ENCODE measurements around the gene SLC25A12.
"Not testable (repeated sequence)": the region's sequence is repeated elsewhere in the genome, so short reads cannot be mapped to it uniquely, and the experiment has no call there.

SLC25A12 gene

GRCh38 chr2:171822525-171823322 is 71.3 kb downstream of the SLC25A12 start:
- DNase-seq = no peak

GRCh38 chr2:171819453-171819852 is 74.6 kb downstream of the SLC25A12 start:
- DNase-seq = no peak

- no peak for DNase-seq
Observed at GRCh38 chr2:171814883-171815282, 79.2 kb downstream of the SLC25A12 start.

DNA sequence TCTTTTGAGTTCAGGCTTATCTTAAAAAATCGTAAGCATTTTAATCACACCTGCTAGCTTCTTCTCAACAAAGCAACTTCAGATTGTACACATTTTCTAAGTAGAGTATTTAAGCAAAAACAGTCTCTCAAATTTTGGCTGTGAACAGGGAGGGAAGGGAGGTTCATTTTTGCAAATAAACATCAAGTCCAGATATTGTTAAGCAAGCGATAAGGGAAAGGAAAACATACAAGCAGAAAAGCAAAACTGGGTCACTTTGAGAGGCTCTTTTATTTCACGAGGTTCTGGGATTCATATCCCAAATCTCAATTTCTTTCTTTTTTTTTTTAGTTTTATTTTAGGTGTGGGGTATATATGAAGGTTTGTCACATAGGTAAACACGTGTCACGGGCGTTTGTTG is 79.9 kb downstream of the SLC25A12 start:
- DNase-seq = no peak

GRCh38 chr2:171813729-171814128 is 80.3 kb downstream of the SLC25A12 start:
- no peak for DNase-seq

DNA sequence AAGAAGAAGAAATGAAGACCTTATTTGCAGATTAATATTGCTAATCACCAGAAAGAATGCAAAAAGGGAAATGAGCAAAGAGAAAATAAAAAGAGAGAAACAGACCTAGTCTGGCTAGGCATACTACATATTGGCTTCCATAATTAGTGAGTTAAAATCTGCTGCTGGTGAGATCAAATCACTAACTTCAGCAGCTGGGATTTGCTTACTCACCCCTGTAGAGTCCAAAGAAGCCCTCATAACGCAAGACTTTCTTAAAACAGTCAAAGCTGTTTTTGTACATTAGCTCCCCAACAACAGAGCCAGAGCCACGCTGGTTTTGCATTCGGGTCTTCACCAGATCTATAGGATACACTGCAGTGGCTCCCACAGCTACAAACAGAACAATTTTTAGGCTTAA is 80.9 kb downstream of the SLC25A12 start:
- DNase-seq = no peak

DNA sequence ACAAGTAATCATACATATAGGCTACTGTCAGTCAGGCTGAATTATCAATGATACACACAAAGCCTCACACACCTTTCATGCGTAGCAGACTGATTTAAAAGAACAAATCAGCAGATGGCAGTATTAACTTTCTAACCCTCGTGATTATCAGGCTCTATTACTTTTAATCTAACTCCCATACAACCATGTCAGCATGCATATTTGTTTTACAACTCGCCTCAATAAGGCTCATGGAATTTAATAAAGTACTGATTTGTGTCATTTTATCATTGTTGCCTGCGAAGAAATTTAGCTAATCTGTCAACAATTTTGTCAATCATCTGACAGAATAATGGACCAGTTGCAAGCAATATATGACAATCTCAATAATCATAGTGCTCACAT is 82.8 kb downstream of the SLC25A12 start:
- no peak for DNase-seq

DNA sequence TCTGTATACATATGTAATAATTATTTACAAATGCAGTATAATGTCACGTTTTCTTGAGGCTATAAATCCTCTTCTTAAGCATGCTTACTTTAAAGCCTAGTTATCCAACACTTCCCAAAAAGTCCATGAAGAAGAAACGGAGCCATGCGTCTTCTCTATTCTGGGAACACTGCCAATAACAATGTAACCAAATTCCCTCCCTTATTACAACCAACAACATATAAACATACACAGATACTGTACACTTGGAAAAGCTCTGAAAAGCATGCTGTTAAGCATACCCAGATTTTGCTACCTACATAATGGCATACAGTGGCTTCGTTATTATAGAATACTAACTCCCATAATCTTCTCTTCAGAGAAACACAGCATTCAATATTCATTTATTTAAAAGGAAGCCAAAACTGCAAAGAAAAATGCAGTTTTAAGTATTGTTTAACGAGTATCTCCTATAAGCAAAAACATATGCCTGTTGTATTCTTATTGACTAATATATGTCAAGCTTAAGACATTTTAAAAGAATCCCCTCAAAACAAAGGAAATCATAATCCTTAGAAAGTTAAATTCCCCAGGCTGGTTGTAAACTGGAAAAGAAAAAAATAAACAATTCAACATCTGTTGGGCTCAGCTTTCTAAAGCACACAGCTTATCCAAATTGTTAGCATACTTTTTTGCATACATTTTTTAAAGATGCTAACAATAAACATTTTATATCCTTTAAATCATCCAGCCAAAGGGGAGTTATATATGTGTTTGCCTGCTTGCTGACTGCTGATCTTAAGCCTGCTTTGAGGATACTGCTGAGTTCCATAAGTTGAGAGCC is 83.4 kb downstream of the SLC25A12 start:
- no peak for DNase-seq

DNA sequence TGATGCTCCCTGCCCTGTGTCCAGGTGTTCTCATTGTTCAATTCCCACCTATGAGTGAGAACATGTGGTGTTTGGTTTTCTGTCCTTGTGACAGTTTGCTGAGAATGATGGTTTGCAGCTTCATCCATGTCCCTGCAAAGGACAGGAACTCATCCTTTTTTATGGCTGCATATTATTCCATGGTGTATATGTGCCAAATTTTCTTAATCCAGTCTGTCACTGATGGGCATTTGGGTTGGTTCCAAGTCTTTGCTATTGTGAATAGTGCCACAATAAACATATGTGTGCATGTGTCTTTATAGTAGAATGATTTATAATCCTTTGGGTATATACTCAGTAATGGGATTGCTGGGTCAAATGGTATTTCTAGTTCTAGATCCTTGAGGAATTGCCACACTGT is 85.2 kb downstream of the SLC25A12 start:
- DNase-seq = not testable (repeated sequence)

DNA sequence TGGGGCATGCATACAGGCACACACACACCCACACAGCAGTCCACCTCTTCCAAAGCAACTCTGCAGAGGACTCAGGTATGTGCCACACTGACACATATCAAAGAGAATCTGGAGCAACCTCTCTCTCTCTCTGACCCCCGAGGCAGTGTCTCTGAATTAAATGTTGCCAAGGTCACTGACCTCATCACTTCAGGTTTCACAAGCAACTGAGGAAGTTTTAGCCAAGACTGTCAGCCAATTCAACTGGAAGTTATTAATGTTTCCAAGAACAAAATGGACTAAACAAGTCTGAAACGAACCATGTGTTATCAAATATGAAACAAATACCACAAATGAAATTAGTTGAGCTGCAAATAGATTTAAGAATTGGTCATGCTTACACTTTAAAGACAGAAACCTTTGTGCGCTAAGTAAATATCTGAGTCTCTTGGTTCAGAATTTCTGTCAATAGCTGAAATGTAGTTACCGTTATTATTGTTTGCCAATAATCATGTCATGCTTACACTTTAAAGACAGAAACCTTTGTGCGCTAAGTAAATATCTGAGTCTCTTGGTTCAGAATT is 86.1 kb downstream of the SLC25A12 start:
- DNase-seq = no peak

DNA sequence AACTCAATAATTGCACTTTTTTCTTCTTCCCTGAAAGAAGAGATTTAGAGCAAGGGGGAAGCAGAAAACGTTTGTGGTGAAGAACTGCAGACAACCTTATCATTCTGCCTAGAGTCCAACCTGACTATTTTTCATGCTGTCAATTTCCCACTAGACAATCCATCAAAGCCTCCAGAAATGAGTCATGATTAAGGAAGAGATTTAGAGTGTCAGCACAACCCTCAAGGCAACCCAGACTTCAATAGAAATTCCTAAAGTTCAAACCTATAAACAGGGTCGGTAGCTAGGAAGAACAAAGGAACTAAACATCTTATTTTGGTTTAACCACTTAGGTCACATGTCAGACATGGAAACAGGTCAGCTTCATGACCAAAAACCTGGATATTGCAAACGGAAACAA is 86.9 kb downstream of the SLC25A12 start:
- no peak for DNase-seq

DNA sequence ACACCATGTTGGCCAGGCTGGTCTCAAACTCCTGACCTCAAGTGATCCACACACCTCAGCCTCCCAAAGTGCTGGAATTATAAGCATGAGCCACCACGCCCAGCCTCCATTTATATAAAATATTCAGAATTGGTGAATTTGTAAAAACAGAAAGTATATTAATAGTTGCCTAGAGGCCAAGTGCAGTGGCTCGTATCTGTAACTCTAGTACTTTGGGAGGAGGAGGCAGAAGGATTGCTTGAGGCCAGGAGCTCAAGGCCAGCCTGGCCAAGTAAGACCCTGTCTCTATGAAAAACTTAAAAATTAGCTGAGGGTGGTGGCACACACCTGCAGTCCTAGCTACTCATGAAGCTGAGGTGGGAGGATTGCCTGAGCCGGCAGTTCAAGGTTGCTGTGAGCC is 89.6 kb downstream of the SLC25A12 start:
- no peak for DNase-seq

GRCh38 chr2:171803757-171804156 is 90.3 kb downstream of the SLC25A12 start:
- DNase-seq = no peak

DNA sequence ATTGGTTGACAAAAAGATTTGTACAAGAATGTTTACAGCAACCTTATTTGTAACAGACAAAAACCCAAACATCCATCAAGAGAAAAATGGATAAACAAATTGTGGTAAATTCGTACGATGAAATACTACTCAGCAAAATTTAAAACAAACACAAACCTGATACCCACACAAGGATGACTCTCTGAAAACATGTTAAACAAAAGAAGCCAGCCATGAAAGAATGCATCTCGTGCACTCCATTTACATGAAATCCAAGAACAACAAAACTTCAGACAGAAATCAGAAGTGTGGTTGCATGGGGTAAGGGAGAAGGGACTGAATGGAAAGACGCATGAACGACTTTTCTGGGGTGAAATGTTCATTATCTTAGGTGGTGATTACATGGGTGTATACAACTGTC is 93.4 kb downstream of the SLC25A12 start:
- no peak for DNase-seq

- DNase-seq = no peak
Observed at GRCh38 chr2:171798156-171798820, 95.8 kb downstream of the SLC25A12 start.

- DNase-seq = no peak
Observed at GRCh38 chr2:171794918-171795317, 99.1 kb downstream of the SLC25A12 start.

- no peak for DNase-seq
Observed at GRCh38 chr2:171793691-171794678, 100.1 kb downstream of the SLC25A12 start.

- no peak for DNase-seq
Observed at GRCh38 chr2:171792886-171793580, 101.0 kb downstream of the SLC25A12 start.

DNA sequence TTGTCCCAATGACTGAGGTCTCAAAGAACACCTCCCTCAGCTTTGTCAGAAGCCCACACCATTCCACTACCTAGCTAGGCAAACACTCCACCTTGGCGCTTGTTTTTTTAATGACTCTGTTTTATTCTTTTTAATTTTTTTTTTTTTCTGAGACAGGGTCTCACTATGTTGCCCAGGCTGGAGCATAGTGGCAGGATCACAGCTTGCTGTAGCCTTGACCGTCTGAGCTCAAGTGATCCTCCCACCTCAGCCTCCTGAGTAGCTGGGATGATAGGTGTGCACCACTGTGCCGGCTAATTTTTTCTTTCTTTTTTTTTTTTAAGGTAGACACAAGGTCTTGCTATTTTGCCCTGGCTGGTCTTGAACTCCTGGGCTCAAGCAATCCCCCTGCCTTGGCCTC is 101.9 kb downstream of the SLC25A12 start:
- DNase-seq = no peak

DNA sequence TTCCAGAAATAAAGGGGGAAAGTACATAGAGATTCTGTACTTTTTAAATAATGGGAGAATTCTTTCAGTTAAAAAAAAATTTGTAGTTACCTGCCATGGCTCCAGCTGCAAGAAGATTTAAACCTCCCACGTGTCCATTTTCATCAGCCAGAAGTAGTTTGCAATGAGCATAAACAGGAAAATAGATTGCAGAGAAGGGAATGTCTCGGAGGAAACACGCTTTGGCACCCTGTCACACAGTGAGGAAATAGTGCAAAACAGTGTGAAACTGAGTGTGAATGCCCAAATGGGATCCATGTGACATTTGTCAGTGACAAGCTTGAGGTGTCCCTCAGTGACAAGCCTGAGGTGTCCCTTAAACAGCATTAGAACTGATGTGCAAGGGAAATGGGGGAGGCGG is 102.7 kb downstream of the SLC25A12 start:
- DNase-seq = no peak

DNA sequence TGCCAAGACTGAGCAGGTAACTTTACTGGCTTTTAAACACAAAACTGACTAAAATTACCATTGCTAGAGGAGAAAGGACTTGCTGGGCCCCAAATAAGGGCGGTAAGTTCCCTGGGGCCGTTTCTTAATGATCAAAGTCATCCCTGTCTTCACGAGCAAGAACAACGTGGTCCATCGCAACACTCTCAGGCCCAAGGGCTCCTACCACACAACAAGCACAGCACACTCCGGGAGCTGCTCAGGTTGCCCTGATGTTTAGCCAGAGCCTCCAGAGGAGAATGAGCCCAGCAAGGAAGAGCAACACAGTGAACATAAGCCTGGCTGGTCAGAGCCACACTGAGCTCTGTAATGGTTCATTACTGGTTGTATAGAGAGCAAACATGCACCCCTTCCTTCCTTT is 104.1 kb downstream of the SLC25A12 start:
- DNase-seq = no peak

All from NCI-H774 (cell line).